Mucosa of descending colon (tissue), 3 donors: ENCODE measurements around the gene LOXL3. TPM values are rescaled to one million over a fixed set of nuclear protein-coding genes. Genes with fewer than 3 reads are reported as not detected.
A peak's percentile ranks its signal among the peaks of the same experiment; 100 is the strongest.

ENCODE experiments used
- ATAC-seq: fragments of 200-7000 bp; cut with Tn5 transposase; one replicate; pipeline ENCODE4 v1.9.1; 2020; ENCODE audit warnings: mild to moderate bottlenecking, moderate library complexity
- DNase-seq, 3 donors: peaks; one replicate each; pipeline ENCODE4 v3.0.0-alpha.2; 2020
- H3K36me3 ChIP-seq: fragments of 200-600 bp; one replicate; pipeline ENCODE4 v1.8.0; 2021; ENCODE audit warnings: low read depth, mild to moderate bottlenecking
- H3K4me1 ChIP-seq: fragments of 200-600 bp; one replicate; pipeline ENCODE4 v1.8.0; 2021; ENCODE audit warnings: low read depth, mild to moderate bottlenecking
- H3K4me3 ChIP-seq: fragments of 200-600 bp; one replicate; pipeline ENCODE4 v1.8.0; 2021; ENCODE audit warnings: mild to moderate bottlenecking
- H3K9me3 ChIP-seq: fragments of 200-600 bp; one replicate; pipeline ENCODE4 v1.8.0; 2021; ENCODE audit warnings: mild to moderate bottlenecking
- CTCF ChIP-seq: fragments of 200-600 bp; IDR thresholded peaks from one replicate; pipeline ENCODE4 v1.8.0; 2022; ENCODE audit warnings: antibody characterized with exemption, mild to moderate bottlenecking
- intact Hi-C, 2 donors: fragments of 100-400 bp; cut with DNase I in 1 of 2; cut with micrococcal nuclease in 1 of 2; formaldehyde crosslinking; loops; one replicate each; pipeline versions ENCODE4 v1.11.0 to v1.11.1; 2022; cut with DNase I, micrococcal nuclease
- total RNA-seq, 3 donors: library from RNA; stranded (reverse); fragmentation: NEBNext Ultra II Directional in 2 of 3; extraction: Animal tissue kit (Norgen Biotek cat#: 25700) in 2 of 3; gene quantifications; one replicate each; pipeline versions ENCODE4 v1.2.1 to v1.2.4, GENCODE V29; 2021 to 2023
- donor health status: DM: no; HTN: no; CAD: no; lungs with moderate emphysema.
- donor health status: DM: no; HTN: no; CAD: no.
- donor health status: DM: no; HTN: yes; CAD: no.

The LOXL3 gene
- total RNA-seq, 3 donors from 2014 or later, result 2.2 to 6.9 (median 4.4) TPM

GRCh38 chr2:74527741-74528140 is 26.0 kb downstream of the LOXL3 start:
- no peak for TF ChIP-seq CTCF
- peaks cover 11% of the 10 kb centered on the region for H3K4me1 ChIP-seq

GRCh38 chr2:74526649-74527230 is 27.0 kb downstream of the LOXL3 start:
- ATAC-seq (no peak), DNase-seq (no peak)
- TF ChIP-seq CTCF, result no peak
- Histone ChIP-seq H3K36me3 (no peaks in the 10 kb centered on the region), H3K4me1 (peaks cover 11% of the 10 kb centered on the region), H3K9me3 (no peaks in the 10 kb centered on the region), H3K4me3 (no peak overlapping the region)
- intact Hi-C loops, result no loop called here

More at GRCh38 chr2:74527741-74528140, 26.0 kb downstream of the LOXL3 start:
- intact Hi-C loops, result no loop called here
- H3K9me3 ChIP-seq, result no peaks in the 10 kb centered on the region
- no peak for DNase-seq
- H3K4me3 ChIP-seq, result no peak overlapping the region
- H3K36me3 ChIP-seq, result no peaks in the 10 kb centered on the region
- ATAC-seq, result no peak

- no peak within 1 kb of the TSS for H3K4me3 ChIP-seq
- intact Hi-C loops, result no loop called here
- no peaks in the 10 kb centered on the region for H3K9me3 ChIP-seq
- no peak for TF ChIP-seq CTCF
- peak in 1 of 3 donors; percentile 84 for DNase-seq
- H3K4me1 ChIP-seq, result peaks cover 11% of the 10 kb centered on the region
- H3K36me3 ChIP-seq, result no peaks in the 10 kb centered on the region
- peak; percentile 60 for ATAC-seq
Measured at GRCh38 chr2:74525717-74526648, 27.8 kb downstream of the LOXL3 start, which contains the start of gene DQX1. DQX1 (minus strand) TSS chr2:74526231; CDS start chr2:74525729, 502 bp downstream.

GRCh38 chr2:74524955-74525716 is 28.6 kb downstream of the LOXL3 start:
- DNase-seq, result no peak
- no peak for TF ChIP-seq CTCF
- no peaks in the 10 kb centered on the region for H3K36me3 ChIP-seq
- H3K9me3 ChIP-seq, result no peaks in the 10 kb centered on the region
- no peak for ATAC-seq
- H3K4me1 ChIP-seq, result peaks cover 11% of the 10 kb centered on the region
- intact Hi-C loops, result no loop called here
- H3K4me3 ChIP-seq, result no peak overlapping the region

- no peak for TF ChIP-seq CTCF
- H3K36me3 ChIP-seq, result no peaks in the 10 kb centered on the region
- no peaks in the 10 kb centered on the region for H3K9me3 ChIP-seq
- no peak for DNase-seq
- peaks cover 11% of the 10 kb centered on the region for H3K4me1 ChIP-seq
- H3K4me3 ChIP-seq, result no peak overlapping the region
- ATAC-seq, result no peak
- intact Hi-C loops, result no loop called here
Measured at GRCh38 chr2:74524005-74524404, 29.7 kb downstream of the LOXL3 start.
